ENCODE results near the gene RBBP6. TPM values are rescaled to one million over a fixed set of nuclear protein-coding genes. Genes with fewer than 3 reads are reported as not detected.
A peak's percentile ranks its signal among the peaks of the same experiment; 100 is the strongest.
"Not testable (repeated sequence)": the region's sequence is repeated elsewhere in the genome, so short reads cannot be mapped to it uniquely, and the experiment has no call there.

Gene RBBP6, protein sequence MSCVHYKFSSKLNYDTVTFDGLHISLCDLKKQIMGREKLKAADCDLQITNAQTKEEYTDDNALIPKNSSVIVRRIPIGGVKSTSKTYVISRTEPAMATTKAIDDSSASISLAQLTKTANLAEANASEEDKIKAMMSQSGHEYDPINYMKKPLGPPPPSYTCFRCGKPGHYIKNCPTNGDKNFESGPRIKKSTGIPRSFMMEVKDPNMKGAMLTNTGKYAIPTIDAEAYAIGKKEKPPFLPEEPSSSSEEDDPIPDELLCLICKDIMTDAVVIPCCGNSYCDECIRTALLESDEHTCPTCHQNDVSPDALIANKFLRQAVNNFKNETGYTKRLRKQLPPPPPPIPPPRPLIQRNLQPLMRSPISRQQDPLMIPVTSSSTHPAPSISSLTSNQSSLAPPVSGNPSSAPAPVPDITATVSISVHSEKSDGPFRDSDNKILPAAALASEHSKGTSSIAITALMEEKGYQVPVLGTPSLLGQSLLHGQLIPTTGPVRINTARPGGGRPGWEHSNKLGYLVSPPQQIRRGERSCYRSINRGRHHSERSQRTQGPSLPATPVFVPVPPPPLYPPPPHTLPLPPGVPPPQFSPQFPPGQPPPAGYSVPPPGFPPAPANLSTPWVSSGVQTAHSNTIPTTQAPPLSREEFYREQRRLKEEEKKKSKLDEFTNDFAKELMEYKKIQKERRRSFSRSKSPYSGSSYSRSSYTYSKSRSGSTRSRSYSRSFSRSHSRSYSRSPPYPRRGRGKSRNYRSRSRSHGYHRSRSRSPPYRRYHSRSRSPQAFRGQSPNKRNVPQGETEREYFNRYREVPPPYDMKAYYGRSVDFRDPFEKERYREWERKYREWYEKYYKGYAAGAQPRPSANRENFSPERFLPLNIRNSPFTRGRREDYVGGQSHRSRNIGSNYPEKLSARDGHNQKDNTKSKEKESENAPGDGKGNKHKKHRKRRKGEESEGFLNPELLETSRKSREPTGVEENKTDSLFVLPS (N-terminal part only)
- 33.5 and 54.5 TPM in 2 replicates for total RNA-seq

- peak; percentile 68 for DNase-seq (ENCODE audit: extremely low read depth, low read depth, low spot score)
Measured at GRCh38 chr16:24539295-24539849, at the start of gene RBBP6. RBBP6 (plus strand) TSS chr16:24539566; CDS start chr16:24540627, 1,061 bp downstream.

DNA sequence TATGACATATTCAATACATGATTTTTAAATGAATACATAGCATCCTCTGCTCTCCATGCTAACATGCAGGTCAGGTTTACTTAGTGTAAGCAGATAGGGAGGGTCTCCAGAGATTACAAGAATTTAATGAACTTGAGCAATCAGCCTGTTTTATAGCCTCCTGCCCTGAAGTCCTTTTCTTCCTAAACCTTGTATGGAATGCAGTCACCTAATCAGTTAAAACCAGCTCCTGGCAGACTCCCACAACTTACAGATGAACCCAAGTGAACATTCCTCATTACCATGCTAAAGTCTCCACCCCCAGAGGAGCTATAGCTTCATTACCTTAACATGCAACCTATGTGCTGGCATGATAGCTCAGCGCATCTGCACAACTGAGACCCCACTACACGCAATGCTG lies 48.5 kb upstream of the RBBP6 start:
- DNase-seq (ENCODE audit: extremely low read depth, low read depth, low spot score): no peak

GRCh38 chr16:24491731-24492130 lies 47.6 kb upstream of the RBBP6 start:
- no peak for DNase-seq (ENCODE audit: extremely low read depth, low read depth, low spot score)

- DNase-seq (ENCODE audit: extremely low read depth, low read depth, low spot score): no peak
Measured at GRCh38 chr16:24493821-24494220, 45.5 kb upstream of the RBBP6 start.

- not testable (repeated sequence) for DNase-seq (ENCODE audit: extremely low read depth, low read depth, low spot score)
Measured at GRCh38 chr16:24495207-24495606, 44.2 kb upstream of the RBBP6 start.

GRCh38 chr16:24497440-24497839 lies 41.9 kb upstream of the RBBP6 start:
- DNase-seq (ENCODE audit: extremely low read depth, low read depth, low spot score): no peak

- no peak for DNase-seq (ENCODE audit: extremely low read depth, low read depth, low spot score)
Measured at GRCh38 chr16:24499193-24499814, 40.1 kb upstream of the RBBP6 start.

GRCh38 chr16:24504472-24505345 lies 34.7 kb upstream of the RBBP6 start:
- peak; percentile 37 for DNase-seq (ENCODE audit: extremely low read depth, low read depth, low spot score)

GRCh38 chr16:24505959-24506358 lies 33.4 kb upstream of the RBBP6 start:
- DNase-seq (ENCODE audit: extremely low read depth, low read depth, low spot score): no peak

GRCh38 chr16:24507959-24508480 lies 31.3 kb upstream of the RBBP6 start:
- DNase-seq (ENCODE audit: extremely low read depth, low read depth, low spot score): no peak

- no peak for DNase-seq (ENCODE audit: extremely low read depth, low read depth, low spot score)
Measured at GRCh38 chr16:24508614-24509013, 30.8 kb upstream of the RBBP6 start.

DNA sequence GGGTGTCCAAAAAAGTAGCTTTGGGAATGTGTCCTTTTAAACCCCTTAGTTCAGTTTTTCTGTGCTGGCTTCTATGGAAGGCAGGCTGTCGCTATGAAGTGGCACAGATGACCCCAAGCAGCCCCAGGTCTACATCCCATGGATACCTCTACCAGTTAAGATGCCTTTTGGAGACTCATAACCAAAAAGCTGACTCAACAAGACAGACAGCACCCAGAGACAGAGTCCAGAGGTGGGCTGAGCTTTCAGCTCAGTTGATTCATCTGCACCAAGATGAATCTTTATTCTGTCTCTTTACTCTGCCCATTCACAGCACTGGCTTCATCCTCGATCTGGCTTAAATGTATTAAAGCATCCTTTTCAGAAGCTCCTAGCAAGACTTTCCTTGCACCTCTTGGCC lies 29.8 kb upstream of the RBBP6 start:
- no peak for DNase-seq (ENCODE audit: extremely low read depth, low read depth, low spot score)

- DNase-seq (ENCODE audit: extremely low read depth, low read depth, low spot score): no peak
Measured at GRCh38 chr16:24511174-24511573, 28.2 kb upstream of the RBBP6 start.

DNA sequence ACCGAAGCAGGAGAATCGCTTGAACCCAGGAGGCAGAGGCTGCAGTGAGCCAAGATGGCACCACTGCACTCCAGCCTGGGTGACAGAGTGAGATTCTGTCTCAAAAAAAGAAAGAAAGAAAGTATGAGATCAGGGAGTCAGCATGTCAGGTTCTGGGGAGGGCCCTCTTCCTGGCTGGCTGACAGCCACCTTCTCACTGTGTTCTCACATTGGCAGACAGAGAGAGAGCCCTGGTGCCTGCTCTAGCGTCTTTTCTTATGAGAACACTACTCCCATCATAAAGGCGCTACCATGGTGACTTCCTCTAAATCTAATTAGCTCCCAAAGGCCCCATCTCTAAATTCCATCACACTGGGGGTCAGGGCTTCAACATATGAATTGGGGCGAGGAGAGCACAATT lies 27.6 kb upstream of the RBBP6 start:
- DNase-seq (ENCODE audit: extremely low read depth, low read depth, low spot score): no peak

DNA sequence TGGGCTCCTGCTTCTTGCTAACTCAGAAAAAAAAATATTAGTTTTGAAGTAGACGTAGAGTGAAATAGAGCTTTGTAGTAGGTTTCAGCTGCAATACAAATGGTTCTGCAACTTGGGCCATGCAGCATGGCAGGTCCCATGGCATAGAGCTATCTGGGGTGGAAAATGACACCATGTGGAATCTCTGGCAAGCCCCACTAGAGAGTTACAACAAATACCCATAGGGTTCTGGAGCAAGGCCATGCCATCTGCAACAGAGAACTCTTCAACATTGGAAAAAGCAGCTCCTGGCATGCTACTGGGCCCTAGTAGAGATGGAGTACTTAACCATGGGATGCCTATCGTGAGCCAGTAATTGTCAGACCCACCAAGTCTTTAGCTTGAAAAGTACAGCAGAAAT lies 25.3 kb upstream of the RBBP6 start:
- DNase-seq (ENCODE audit: extremely low read depth, low read depth, low spot score): no peak

GRCh38 chr16:24515186-24515585 lies 24.2 kb upstream of the RBBP6 start:
- DNase-seq (ENCODE audit: extremely low read depth, low read depth, low spot score): no peak

DNA sequence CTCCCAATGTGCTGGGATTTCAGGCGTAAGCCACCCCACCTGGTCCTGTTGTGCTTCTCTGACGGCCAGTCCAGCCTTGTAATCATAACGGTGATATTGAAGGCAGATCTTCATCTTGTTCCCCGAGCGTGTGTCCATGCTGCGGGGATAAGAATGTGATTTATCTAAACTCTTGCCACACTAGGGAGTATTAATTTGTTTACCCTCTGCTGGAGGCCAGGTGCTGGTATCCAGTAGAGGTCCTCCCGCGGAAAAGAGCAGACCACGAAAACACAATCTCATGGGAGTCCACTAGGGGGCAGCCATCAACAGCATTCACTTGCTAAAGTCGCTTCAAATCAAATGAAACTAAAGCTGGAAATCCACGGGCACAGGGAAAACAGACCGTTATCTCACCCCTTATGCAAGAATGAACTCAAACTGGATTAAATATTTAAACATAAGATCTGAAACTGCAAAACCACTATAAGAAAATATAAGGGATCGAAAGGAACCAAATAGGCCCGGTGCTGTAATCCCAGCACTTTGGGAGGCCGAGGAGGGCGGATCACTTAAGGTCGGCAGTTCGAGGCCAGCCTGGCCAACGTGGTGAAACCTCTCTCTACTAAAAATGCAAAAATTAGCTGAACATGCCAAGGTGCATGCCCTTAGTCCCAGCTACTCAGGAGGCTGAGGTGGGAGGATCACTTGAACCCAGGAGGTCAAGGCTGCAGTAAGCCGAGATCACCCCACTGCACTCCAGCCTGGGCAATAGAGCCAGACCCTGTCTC lies 22.3 kb upstream of the RBBP6 start:
- DNase-seq (ENCODE audit: extremely low read depth, low read depth, low spot score): peak; percentile 80

- DNase-seq (ENCODE audit: extremely low read depth, low read depth, low spot score): no peak
Measured at GRCh38 chr16:24518498-24518897, 20.9 kb upstream of the RBBP6 start.

GRCh38 chr16:24520983-24521382 lies 18.4 kb upstream of the RBBP6 start:
- DNase-seq (ENCODE audit: extremely low read depth, low read depth, low spot score): no peak
